HUDEP-2 (cell line): ENCODE data around the gene C19orf85.
"Not testable (repeated sequence)": the region's sequence is repeated elsewhere in the genome, so short reads cannot be mapped to it uniquely, and the experiment has no call there.

Source experiments
- DNase-seq, 76 experiments: peaks; one replicate each; lab custom pipeline; 2025; ENCODE audit not compliant: unreplicated experiment in 76 of 76; lab: John Stamatoyannopoulos, UW

The C19orf85 gene

GRCh38 chr19:55464662-55465054, at the start of gene C19orf85:
Gene C19orf85 (minus strand): TSS chr19:55464751. CDS start chr19:55464554, 197 bp downstream.
- DNase-seq: no peak

GRCh38 chr19:55508120-55508519, 43.6 kb upstream of the C19orf85 start:
- no peak for DNase-seq

GRCh38 chr19:55504981-55505380, 40.4 kb upstream of the C19orf85 start:
- no peak for DNase-seq

GRCh38 chr19:55504252-55504603, 39.7 kb upstream of the C19orf85 start:
- no peak for DNase-seq

GRCh38 chr19:55503502-55504251, 39.1 kb upstream of the C19orf85 start:
- peak in 75 of 76 experiments; percentile 54 to 100 (median 93) for DNase-seq

- DNase-seq: no peak
Measured at GRCh38 chr19:55503157-55503501, 38.6 kb upstream of the C19orf85 start.

GRCh38 chr19:55502197-55502952, 37.8 kb upstream of the C19orf85 start:
- no peak for DNase-seq

GRCh38 chr19:55500368-55500952, 35.9 kb upstream of the C19orf85 start:
- no peak for DNase-seq

GRCh38 chr19:55498246-55498840, 33.8 kb upstream of the C19orf85 start:
- no peak for DNase-seq

GRCh38 chr19:55497763-55498162, 33.2 kb upstream of the C19orf85 start:
- DNase-seq: no peak

GRCh38 chr19:55496820-55497219, 32.3 kb upstream of the C19orf85 start:
- not testable (repeated sequence) for DNase-seq

GRCh38 chr19:55495646-55496349, 31.2 kb upstream of the C19orf85 start:
- no peak for DNase-seq

GRCh38 chr19:55494172-55494761, 29.7 kb upstream of the C19orf85 start:
- DNase-seq: no peak

- no peak for DNase-seq
Measured at GRCh38 chr19:55493645-55494171, 29.2 kb upstream of the C19orf85 start.

GRCh38 chr19:55493052-55493644, 28.6 kb upstream of the C19orf85 start:
- DNase-seq: no peak

GRCh38 chr19:55492362-55492944, 27.9 kb upstream of the C19orf85 start:
- peak in 1 of 76 experiments; percentile 3 for DNase-seq

- no peak for DNase-seq
Measured at GRCh38 chr19:55491546-55492360, 27.2 kb upstream of the C19orf85 start.
